HEK293T (cell line): ENCODE data around the gene ZBTB2.

Source experiments
- BHLHE40 ChIP-seq: fragments of 450-650 bp; IDR thresholded peaks from 2 replicates; pipeline ENCODE4 v1.6.1; 2016; ENCODE audit warnings: mild to moderate bottlenecking, moderate library complexity, borderline replicate concordance
- FOXK2 ChIP-seq: fragments of 450-650 bp; IDR thresholded peaks from 2 replicates; pipeline ENCODE4 v1.6.1; 2016; ENCODE audit warnings: mild to moderate bottlenecking
- FOXM1 ChIP-seq: fragments of 450-650 bp; IDR thresholded peaks from 2 replicates; pipeline ENCODE4 v1.6.1; 2017; ENCODE audit warnings: mild to moderate bottlenecking, borderline replicate concordance
- LEF1 ChIP-seq: fragments of 450-650 bp; IDR thresholded peaks from 2 replicates; pipeline ENCODE4 v1.6.1; 2017; ENCODE audit warnings: mild to moderate bottlenecking, borderline replicate concordance
- PKNOX1 ChIP-seq: fragments of 450-650 bp; IDR thresholded peaks from 2 replicates; pipeline ENCODE4 v1.6.1; 2016
- SP1 ChIP-seq: fragments of 450-650 bp; IDR thresholded peaks from 2 replicates; pipeline ENCODE4 v1.6.1; 2017
- SUZ12 ChIP-seq: fragments of 450-650 bp; IDR thresholded peaks from 2 replicates; pipeline ENCODE4 v1.6.1; 2016; ENCODE audit warnings: mild to moderate bottlenecking
- TARDBP ChIP-seq: fragments of 450-650 bp; IDR thresholded peaks from 2 replicates; pipeline ENCODE4 v1.6.1; 2016

GRCh38 chr6:151425561-151425960 is 34.2 kb upstream of the ZBTB2 start:
- TF ChIP-seq LEF1 (no peak), SUZ12 (no peak), PKNOX1 (no peak), FOXM1 (no peak), BHLHE40 (no peak), SP1 (no peak), FOXK2 (no peak), TARDBP (no peak)
